GM12878 (cell line): ENCODE results near the gene GIT1. TPM values are rescaled to one million over a fixed set of nuclear protein-coding genes. Genes with fewer than 3 reads are reported as not detected.

ENCODE experiments used
- LARP7 ChIP-seq: fragments of 450-650 bp; IDR thresholded peaks from 2 replicates; pipeline ENCODE4 v1.6.1; 2017; ENCODE audit warnings: mild to moderate bottlenecking
- NKRF ChIP-seq: fragments of 450-650 bp; conservative IDR thresholded peaks from 2 replicates; pipeline ENCODE4 v1.6.1; 2017; ENCODE audit warnings: mild to moderate bottlenecking, moderate library complexity
- NR2F1 ChIP-seq: fragments of 450-650 bp; conservative IDR thresholded peaks from 2 replicates; pipeline ENCODE4 v1.6.1; 2017; ENCODE audit warnings: mild to moderate bottlenecking
- NRF1 ChIP-seq: conservative IDR thresholded peaks from 2 replicates; pipeline ENCODE4 v1.6.1; 2011; ENCODE audit warnings: mild to moderate bottlenecking, low read depth, low read length, improper control_type of control experiment
- PAX5 ChIP-seq: IDR thresholded peaks from 2 replicates; pipeline ENCODE4 v1.6.1; 2011; ENCODE audit warnings: low read depth, low read length, borderline replicate concordance
- RB1 ChIP-seq: fragments of 450-650 bp; formaldehyde crosslinking; IDR thresholded peaks from 2 replicates; pipeline ENCODE4 v1.6.1; 2017; ENCODE audit warnings: mild to moderate bottlenecking, borderline replicate concordance
- SIN3A ChIP-seq: IDR thresholded peaks from 2 replicates; pipeline ENCODE4 v1.6.1; 2012; ENCODE audit warnings: low read depth, low read length, improper control_type of control experiment
- YY1 ChIP-seq: IDR thresholded peaks from 2 replicates; pipeline ENCODE4 v1.6.1; 2011; ENCODE audit warnings: low read depth, mild to moderate bottlenecking, low read length
- ZBTB40 ChIP-seq: fragments of 450-650 bp; IDR thresholded peaks from 2 replicates; pipeline ENCODE4 v1.6.1; 2016; ENCODE audit warnings: mild to moderate bottlenecking, moderate library complexity, borderline replicate concordance
- ZNF592 ChIP-seq: fragments of 450-650 bp; IDR thresholded peaks from 2 replicates; pipeline ENCODE4 v1.6.1; 2017; ENCODE audit warnings: mild to moderate bottlenecking, moderate library complexity
- ZNF687 ChIP-seq: fragments of 450-650 bp; IDR thresholded peaks from 2 replicates; pipeline ENCODE4 v1.6.1; 2017; ENCODE audit warnings: mild to moderate bottlenecking, moderate library complexity
- polyA plus RNA-seq, 11 experiments: library from polyadenylated mRNA; depleted of rRNA in 4 of 11; unstranded in 6 of 11; stranded (reverse) in 5 of 11; fragments of >200 nt; fragmentation: Nextera tagmentation in 4 of 11; fragmentation: Illumina TruSeq in 1 of 11; extraction: Ambion mirVana in 4 of 11; extraction: Trizol in 1 of 11; gene quantifications; 1 replicate in 1 of 11; 2 replicates in 10 of 11; pipeline versions ENCODE4 v1.2.1 to v1.2.3, GENCODE V29; 2011 to 2016; ENCODE audit warnings: inconsistent platforms in 2 of 11, missing spikeins in 2 of 11, low read depth in 1 of 11
- total RNA-seq, 4 experiments: library from RNA; depleted of rRNA in 3 of 4; stranded (reverse); fragments of >200 nt in 3 of 4; fragmentation: Illumina TruSeq in 1 of 4; extraction: Trizol in 1 of 4; gene quantifications; 2 replicates each; pipeline versions ENCODE4 v1.2.1 to v1.2.3, GENCODE V29; 2013 to 2021

Gene GIT1
- total and polyA plus RNA-seq, 10 of the 15 experiments (the other 5 are each of a cell fraction or from before 2014, with no cell fraction given), result 0.24 to 45.3 (median 20.9) TPM

GRCh38 chr17:29589524-29590410 is at the start of gene GIT1 (continued):
- TF ChIP-seq ZNF592, result 0 out of 2 replicates have a peak, but pooled peaks have one; percentile 53
- peak; percentile 60; the same call in 1 of the 2 replicates for TF ChIP-seq RB1
- TF ChIP-seq LARP7, result peak; percentile 78
- TF ChIP-seq NRF1, result peak; percentile 62
- peak; percentile 62; the same call in 1 of the 2 replicates for TF ChIP-seq YY1
- no peak for TF ChIP-seq ZBTB40
- peak; percentile 36; the same call in 1 of the 2 replicates for TF ChIP-seq NKRF
- TF ChIP-seq SIN3A, result no peak
- peak; percentile 79 for TF ChIP-seq NR2F1
- 0 out of 2 replicates have a peak, but pooled peaks have one; percentile 21 for TF ChIP-seq ZNF687
- TF ChIP-seq PAX5, result 0 out of 2 replicates have a peak, but pooled peaks have one; percentile 27
